HG02759 (cell line): ENCODE measurements around the gene CELF5.
"Not testable (repeated sequence)": the region's sequence is repeated elsewhere in the genome, so short reads cannot be mapped to it uniquely, and the experiment has no call there.

Source experiments
- ATAC-seq: cut with Tn5 transposase; IDR thresholded peaks from one replicate; pipeline ENCODE4 v1.9.1; 2021; ENCODE audit warnings: mild to moderate bottlenecking, moderate library complexity; ENCODE audit not compliant: unreplicated experiment

CELF5 gene

GRCh38 chr19:3288437-3288836 is 64.0 kb downstream of the CELF5 start:
- ATAC-seq, result not testable (repeated sequence)

- no peak for ATAC-seq
Observed at GRCh38 chr19:3289971-3290569, 65.6 kb downstream of the CELF5 start.

DNA sequence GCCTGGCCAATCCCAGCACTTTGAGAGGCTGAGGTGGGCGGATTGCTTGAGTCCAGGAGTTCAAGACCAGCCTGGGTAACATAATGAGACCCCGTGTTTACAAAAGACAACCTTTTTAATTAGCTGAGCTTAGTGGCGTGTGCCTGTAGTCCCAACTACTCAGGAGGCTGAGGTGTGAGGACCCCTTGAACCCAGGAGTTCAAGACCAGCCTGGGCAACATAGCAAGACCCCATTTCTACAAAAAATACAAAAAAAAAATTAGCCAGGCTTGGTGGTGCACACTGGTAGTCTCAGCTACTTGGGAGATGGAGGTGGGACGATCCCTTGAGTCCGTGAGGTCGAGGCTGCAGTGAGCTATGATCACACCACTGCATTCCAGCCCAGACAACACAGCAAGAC is 66.4 kb downstream of the CELF5 start:
- not testable (repeated sequence) for ATAC-seq

GRCh38 chr19:3291644-3292043 is 67.2 kb downstream of the CELF5 start:
- ATAC-seq, result no peak

GRCh38 chr19:3292958-3293529 is 68.6 kb downstream of the CELF5 start:
- ATAC-seq, result no peak

GRCh38 chr19:3293560-3293959 is 69.1 kb downstream of the CELF5 start:
- ATAC-seq, result no peak

GRCh38 chr19:3294080-3294850 is 69.8 kb downstream of the CELF5 start:
- no peak for ATAC-seq

- no peak for ATAC-seq
Observed at GRCh38 chr19:3295581-3295980, 71.1 kb downstream of the CELF5 start.

DNA sequence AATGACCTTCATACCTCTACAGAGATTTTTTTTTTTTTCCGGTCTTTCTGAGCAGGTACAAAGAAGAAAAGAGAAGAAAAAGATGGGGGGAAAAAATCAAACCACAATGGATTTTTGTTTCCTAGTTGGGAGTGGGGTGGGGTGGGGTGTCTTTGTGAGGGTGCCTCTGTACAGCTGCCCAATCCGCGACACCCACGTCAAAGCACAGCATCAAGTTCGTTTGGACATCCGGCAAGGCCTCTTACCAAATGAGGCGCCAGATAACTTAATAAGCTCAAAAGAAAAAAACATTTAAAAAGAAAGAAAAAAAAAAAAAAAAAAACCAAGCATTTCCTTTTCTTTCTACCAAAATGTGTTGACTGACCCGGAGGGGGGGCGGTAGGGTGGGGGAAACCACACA is 71.6 kb downstream of the CELF5 start:
- ATAC-seq, result no peak

- no peak for ATAC-seq
Observed at GRCh38 chr19:3296446-3296845, 72.0 kb downstream of the CELF5 start.

DNA sequence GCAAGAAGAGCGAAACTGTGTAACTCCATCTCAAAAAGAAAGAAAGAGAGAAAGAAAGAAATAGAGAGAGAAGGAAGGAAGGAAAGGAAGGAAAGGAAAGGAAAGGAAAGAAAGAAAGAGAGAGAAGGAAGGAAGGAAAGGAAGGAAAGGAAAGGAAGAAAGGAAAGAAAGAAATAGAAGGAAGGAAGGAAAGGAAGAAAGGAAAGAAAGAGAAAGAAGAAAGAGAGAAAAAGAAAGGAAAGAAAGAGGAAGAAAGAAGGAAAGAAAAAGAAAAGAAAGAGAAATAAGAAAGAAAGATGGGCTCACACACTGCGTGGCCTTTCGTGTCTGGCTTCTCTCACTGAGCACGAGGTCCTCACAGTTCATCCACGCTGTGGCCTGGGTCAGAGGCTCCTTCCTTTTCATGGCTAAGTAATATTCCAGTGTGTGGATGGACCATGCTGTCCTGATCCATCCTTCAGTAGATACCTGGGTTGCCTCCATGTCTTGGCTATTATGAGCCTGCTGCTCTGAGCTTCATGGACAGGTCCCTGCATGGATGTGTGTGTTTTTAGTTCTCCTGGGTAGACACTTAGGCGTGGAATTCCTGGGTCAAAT is 74.5 kb downstream of the CELF5 start:
- ATAC-seq, result no peak

GRCh38 chr19:3300566-3300965 is 76.1 kb downstream of the CELF5 start:
- not testable (repeated sequence) for ATAC-seq

- no peak for ATAC-seq
Observed at GRCh38 chr19:3302755-3303154, 78.3 kb downstream of the CELF5 start.

- ATAC-seq, result no peak
Observed at GRCh38 chr19:3304871-3305423, 80.5 kb downstream of the CELF5 start.

- ATAC-seq, result no peak
Observed at GRCh38 chr19:3309724-3310123, 85.3 kb downstream of the CELF5 start.

GRCh38 chr19:3310280-3310679 is 85.8 kb downstream of the CELF5 start:
- ATAC-seq, result no peak

- no peak for ATAC-seq
Observed at GRCh38 chr19:3310711-3311110, 86.2 kb downstream of the CELF5 start.

GRCh38 chr19:3313199-3313575 is 88.7 kb downstream of the CELF5 start:
- ATAC-seq, result no peak

DNA sequence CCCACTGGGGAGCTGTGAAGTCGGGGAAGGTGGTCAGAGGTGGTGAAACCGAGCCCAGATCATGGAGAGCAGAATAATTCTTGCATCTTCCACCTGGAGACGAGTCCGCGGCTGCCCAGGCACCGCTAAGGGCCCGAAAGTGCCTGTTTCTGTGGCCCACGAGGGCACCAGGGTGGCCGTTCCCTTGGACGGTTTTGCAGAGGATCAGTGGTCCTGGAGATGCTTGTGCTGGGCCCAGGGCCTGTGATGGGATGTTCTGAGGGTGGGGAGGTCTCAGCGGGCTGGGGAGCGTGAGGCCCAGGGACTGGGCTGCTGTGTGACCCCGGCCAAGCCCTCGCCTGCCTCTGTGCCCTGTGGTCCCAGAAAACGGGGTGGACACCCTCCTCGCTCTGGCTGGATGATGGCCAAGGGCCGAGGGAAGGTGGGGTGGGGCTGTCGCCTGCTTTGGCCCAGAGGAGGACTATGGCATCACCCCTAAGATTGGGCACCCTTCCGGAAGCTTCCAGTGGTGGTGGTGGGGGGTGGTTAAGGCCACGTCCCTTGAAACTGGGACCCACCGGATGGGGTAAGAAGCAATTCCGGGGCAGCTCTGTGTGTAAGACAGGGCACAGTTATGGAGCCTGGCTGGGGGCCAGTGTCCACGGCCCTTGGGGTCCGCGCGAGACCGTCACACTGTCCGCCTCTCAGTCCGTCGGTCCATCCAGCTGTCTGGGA is 90.7 kb downstream of the CELF5 start:
- no peak for ATAC-seq

DNA sequence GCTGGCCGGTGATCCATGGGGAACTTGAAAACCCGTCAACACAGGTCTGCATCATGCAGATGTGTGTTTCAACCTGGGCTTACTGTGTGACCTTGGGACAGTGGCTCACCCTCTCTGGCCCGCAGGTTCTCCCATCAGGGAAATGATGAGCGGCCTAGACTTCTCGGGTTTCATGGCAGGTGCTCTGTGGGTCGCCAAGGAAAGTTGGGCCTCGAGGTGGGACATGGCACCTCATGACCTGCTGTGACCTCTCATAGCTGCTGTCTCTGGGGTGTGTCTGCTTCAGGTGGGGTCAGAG is 91.2 kb downstream of the CELF5 start:
- no peak for ATAC-seq

DNA sequence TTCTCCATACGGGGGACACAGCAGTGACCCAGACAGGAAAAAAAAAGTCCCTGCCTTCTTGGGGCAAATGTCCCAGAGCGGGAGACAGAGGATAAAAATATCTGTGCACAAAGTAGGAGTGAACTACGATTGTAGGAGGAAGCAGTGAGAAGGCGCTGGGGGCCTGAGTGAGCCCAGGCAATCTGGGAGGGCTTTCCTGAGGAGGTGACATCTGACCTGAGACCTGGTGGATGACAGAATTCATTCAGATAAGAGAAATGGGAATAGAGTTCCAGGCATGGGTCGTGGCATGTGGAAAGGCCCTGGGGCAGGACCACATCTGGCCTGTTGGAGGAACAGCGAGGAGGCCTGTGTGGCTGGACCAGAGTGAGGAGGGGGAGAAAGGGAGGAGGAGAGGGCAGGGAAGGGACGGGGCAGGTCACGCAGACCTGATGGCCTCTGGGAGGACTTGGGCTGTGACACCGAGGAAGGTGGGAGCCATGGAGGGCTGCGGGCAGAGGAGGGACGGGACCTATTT is 91.7 kb downstream of the CELF5 start:
- ATAC-seq, result no peak
